K562 treated with DMSO at 1 percent for 48 hours (cell line): Measurements from ENCODE around the gene PID1. TPM values are rescaled to one million over a fixed set of nuclear protein-coding genes. Genes with fewer than 3 reads are reported as not detected.

ENCODE experiments used
- total RNA-seq: library from RNA; unstranded; fragments of 300-600 nt; gene quantifications from 2 replicates; pipeline ENCODE4 v1.2.3, GENCODE V29; 2022; ENCODE audit warnings: low replicate concordance; ENCODE audit errors: extremely low read depth

Gene PID1, protein sequence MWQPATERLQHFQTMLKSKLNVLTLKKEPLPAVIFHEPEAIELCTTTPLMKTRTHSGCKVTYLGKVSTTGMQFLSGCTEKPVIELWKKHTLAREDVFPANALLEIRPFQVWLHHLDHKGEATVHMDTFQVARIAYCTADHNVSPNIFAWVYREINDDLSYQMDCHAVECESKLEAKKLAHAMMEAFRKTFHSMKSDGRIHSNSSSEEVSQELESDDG
- total RNA-seq: not detected in 2 replicates

DNA sequence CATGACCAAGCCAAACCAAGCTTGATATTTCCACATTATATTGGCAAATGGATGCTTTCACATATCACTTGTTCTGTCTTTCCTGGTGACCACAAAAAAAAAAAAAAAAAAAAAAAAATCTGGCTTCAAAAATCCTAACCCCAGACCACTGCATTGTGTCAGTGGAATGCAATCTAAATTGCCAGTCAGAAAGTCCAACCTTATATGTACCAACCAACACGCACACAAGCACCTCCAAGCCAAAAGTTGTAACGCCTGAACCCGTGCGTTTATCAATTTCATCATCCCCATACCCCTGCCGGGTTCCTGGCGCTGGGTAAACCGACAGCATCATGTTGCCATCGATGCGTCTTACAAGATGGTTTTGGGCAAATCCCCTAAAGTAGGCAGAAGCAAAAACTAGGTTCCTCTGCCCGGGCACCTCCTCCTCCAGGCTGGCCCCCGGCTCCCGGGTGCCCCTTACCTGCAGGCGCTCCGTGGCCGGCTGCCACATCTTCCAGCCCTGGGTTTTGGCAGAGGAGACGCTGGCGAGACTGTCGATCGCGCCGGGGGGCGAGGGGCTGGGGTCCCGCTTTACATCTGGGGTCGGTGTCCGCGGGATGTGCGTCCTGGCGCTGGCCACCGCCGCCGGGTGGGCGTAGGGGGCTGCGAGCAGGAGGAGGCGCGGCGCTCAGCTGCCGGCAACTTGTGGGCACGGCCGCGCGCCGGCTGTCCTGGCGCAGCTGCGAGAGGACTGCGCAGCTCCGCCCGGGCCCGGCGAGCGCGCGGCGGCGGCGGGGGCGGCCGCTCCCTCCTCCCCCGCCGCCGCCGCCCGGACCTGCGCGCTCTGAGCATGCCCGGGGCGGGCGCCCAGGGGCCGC is at the start of gene PID1:
Gene PID1 (minus strand): TSS at position 737 of the 860 bp plus-strand sequence. CDS start 244 bp downstream, at position 493.

